Ishikawa (cell line): ENCODE data around the gene NHS.

Experiments used
- CEBPB ChIP-seq: IDR thresholded peaks from 2 replicates; pipeline ENCODE4 v1.6.1; 2012
- CREB1 ChIP-seq: IDR thresholded peaks from 2 replicates; pipeline ENCODE4 v1.6.1; 2012; ENCODE audit warnings: low read depth
- EGR1 ChIP-seq: IDR thresholded peaks from 2 replicates; pipeline ENCODE4 v1.6.1; 2012
- EP300 ChIP-seq: IDR thresholded peaks from 2 replicates; pipeline ENCODE4 v1.6.1; 2012; ENCODE audit warnings: borderline replicate concordance
- NFIC ChIP-seq: IDR thresholded peaks from 2 replicates; pipeline ENCODE4 v1.6.1; 2012
- RAD21 ChIP-seq: IDR thresholded peaks from 2 replicates; pipeline ENCODE4 v1.6.1; 2012; ENCODE audit warnings: low read depth
- TAF1 ChIP-seq: IDR thresholded peaks from 2 replicates; pipeline ENCODE4 v1.6.1; 2012; ENCODE audit warnings: low read depth, mild to moderate bottlenecking
- YY1 ChIP-seq: IDR thresholded peaks from 2 replicates; pipeline ENCODE4 v1.6.1; 2012; ENCODE audit warnings: low read depth
- TF ChIP-seq, protein P1 (sequence below): IDR thresholded peaks from 2 replicates; pipeline ENCODE4 v1.6.1; 2012; ENCODE audit warnings: low read depth, mild to moderate bottlenecking

DNA sequence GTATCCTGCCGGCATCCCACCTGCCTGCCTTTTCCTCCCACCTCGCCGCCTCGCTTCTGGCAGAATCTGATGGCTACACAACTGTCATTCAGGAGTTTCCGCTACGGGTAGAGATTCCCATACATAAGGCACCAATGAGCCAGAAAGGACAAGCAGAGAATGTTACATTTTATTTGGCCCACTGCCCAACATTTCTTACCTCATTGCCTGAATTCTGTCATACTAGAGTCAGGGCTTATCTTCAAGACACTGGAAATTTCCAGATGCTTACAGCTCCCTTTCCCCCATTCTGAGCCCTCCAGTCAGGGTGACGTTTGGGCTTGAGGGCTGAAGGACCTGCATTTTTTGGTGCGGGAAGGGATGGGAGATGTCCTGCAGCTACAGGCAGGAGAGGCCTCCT is 113.0 kb downstream of the NHS start:
- TF ChIP-seq EP300 (no peak), EGR1 (no peak), RAD21 (no peak), CEBPB (no peak), YY1 (no peak), CREB1 (no peak), NFIC (no peak), TAF1 (no peak)
- TF ChIP-seq, protein P1, sequence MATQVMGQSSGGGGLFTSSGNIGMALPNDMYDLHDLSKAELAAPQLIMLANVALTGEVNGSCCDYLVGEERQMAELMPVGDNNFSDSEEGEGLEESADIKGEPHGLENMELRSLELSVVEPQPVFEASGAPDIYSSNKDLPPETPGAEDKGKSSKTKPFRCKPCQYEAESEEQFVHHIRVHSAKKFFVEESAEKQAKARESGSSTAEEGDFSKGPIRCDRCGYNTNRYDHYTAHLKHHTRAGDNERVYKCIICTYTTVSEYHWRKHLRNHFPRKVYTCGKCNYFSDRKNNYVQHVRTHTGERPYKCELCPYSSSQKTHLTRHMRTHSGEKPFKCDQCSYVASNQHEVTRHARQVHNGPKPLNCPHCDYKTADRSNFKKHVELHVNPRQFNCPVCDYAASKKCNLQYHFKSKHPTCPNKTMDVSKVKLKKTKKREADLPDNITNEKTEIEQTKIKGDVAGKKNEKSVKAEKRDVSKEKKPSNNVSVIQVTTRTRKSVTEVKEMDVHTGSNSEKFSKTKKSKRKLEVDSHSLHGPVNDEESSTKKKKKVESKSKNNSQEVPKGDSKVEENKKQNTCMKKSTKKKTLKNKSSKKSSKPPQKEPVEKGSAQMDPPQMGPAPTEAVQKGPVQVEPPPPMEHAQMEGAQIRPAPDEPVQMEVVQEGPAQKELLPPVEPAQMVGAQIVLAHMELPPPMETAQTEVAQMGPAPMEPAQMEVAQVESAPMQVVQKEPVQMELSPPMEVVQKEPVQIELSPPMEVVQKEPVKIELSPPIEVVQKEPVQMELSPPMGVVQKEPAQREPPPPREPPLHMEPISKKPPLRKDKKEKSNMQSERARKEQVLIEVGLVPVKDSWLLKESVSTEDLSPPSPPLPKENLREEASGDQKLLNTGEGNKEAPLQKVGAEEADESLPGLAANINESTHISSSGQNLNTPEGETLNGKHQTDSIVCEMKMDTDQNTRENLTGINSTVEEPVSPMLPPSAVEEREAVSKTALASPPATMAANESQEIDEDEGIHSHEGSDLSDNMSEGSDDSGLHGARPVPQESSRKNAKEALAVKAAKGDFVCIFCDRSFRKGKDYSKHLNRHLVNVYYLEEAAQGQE = no peak
